GM12878 (cell line): ENCODE measurements around the gene SYT14. TPM values are rescaled to one million over a fixed set of nuclear protein-coding genes. Genes with fewer than 3 reads are reported as not detected.

Experiments
- ATAC-seq: fragments of 200-7000 bp; cut with Tn5 transposase; 3 replicates; pipeline ENCODE4 v1.9.1; 2020; ENCODE audit warnings: mild to moderate bottlenecking, moderate library complexity
- BruUV-seq: library from RNA; stranded (reverse); fragments of 400-500 nt; replicated peaks from 2 replicates; lab custom pipeline; 2021; lab: Mats Ljungman, UMichigan
- CTCF ChIA-PET: fragments of 300-600 bp; sonication (Branson Sonifier 250); formaldehyde crosslinking; extraction: SDS; loops from one replicate; lab custom pipeline; 2021; ENCODE audit warnings: inconsistent platforms; lab: Yijun Ruan, JAX
- POLR2A ChIA-PET: fragments of 350-600 bp; formaldehyde crosslinking; extraction: SDS; loops from one replicate; lab custom pipeline; 2021; ENCODE audit warnings: inconsistent platforms; lab: Charles Lee
- RAD21 ChIA-PET: fragments of 300-600 bp; sonication (Branson Sonifier 250); formaldehyde crosslinking; loops from one replicate; lab custom pipeline; 2023; ENCODE audit warnings: antibody characterized with exemption; ENCODE audit not compliant: unreplicated experiment; lab: Charles Lee
- SMC1A ChIA-PET: fragments of 300-600 bp; sonication (Branson Sonifier 250); formaldehyde crosslinking; loops from one replicate; lab custom pipeline; 2023; ENCODE audit not compliant: unreplicated experiment, uncharacterized antibody; lab: Charles Lee
- DNase-seq: peaks from one replicate; pipeline ENCODE4 v3.0.0-alpha.2; 2011; ENCODE audit warnings: low read depth, low spot score
- FAIRE-seq: peaks from 3 replicates; lab custom pipeline; 2011; peaks lifted over from hg19 to GRCh38; lab: Jason Lieb, UNC
- H2AFZ ChIP-seq: 2 replicates; pipeline ENCODE4 v1.6.0; 2011; ENCODE audit warnings: low read depth, low read length, control low read depth; ENCODE audit not compliant: control insufficient read depth
- H3K27ac ChIP-seq: 2 replicates; pipeline ENCODE4 v1.5.1; 2011; ENCODE audit warnings: control low read depth; ENCODE audit not compliant: control insufficient read depth, insufficient read depth
- H3K27me3 ChIP-seq, 2 experiments: replicated peaks in 1 of 2; 2 replicates each; pipeline versions ENCODE4 v1.6.0 to v1.6.1; 2011; ENCODE audit warnings: low read length in 1 of 2; ENCODE audit not compliant: control insufficient read depth in 2 of 2, insufficient read depth in 2 of 2
- H3K36me3 ChIP-seq, 2 experiments: 2 replicates each; pipeline ENCODE4 v1.5.1; 2011; ENCODE audit warnings: low read length in 1 of 2; ENCODE audit not compliant: control insufficient read depth in 2 of 2, insufficient read depth in 2 of 2
- H3K4me1 ChIP-seq: 2 replicates; pipeline ENCODE4 v1.6.1; 2011; ENCODE audit warnings: mild to moderate bottlenecking, low read length, moderate library complexity, mixed read lengths; ENCODE audit not compliant: control insufficient read depth, insufficient read depth
- H3K4me2 ChIP-seq: 2 replicates; pipeline ENCODE4 v1.6.0; 2011; ENCODE audit warnings: control low read depth; ENCODE audit not compliant: control insufficient read depth, insufficient read depth
- H3K4me3 ChIP-seq: fragments of 200-600 bp; sonication (generic); 2 replicates; pipeline ENCODE4 v1.5.1; 2016
- H3K79me2 ChIP-seq: 2 replicates; pipeline ENCODE4 v1.6.0; 2011; ENCODE audit warnings: low read length; ENCODE audit not compliant: control insufficient read depth, insufficient read depth
- H3K9ac ChIP-seq: 2 replicates; pipeline ENCODE4 v1.8.0; 2011; ENCODE audit warnings: low read length, control low read depth, mixed read lengths; ENCODE audit not compliant: control insufficient read depth, insufficient read depth
- H3K9me3 ChIP-seq: replicated peaks from 3 replicates; pipeline ENCODE4 v1.5.1; 2011; ENCODE audit warnings: mild to moderate bottlenecking, low read length; ENCODE audit not compliant: control insufficient read depth, insufficient read depth
- H4K20me1 ChIP-seq: 2 replicates; pipeline ENCODE4 v1.6.0; 2011; ENCODE audit not compliant: control insufficient read depth, insufficient read depth
- E4F1 ChIP-seq: fragments of 450-650 bp; IDR thresholded peaks from 2 replicates; pipeline ENCODE4 v1.6.1; 2018; ENCODE audit warnings: borderline replicate concordance, mild to moderate bottlenecking; ENCODE audit not compliant: partially characterized antibody
- HDAC6 ChIP-seq: fragments of 200-600 bp; sonication (generic); IDR thresholded peaks from one replicate; pipeline ENCODE4 v1.8.0; 2017; ENCODE audit warnings: antibody characterized with exemption; ENCODE audit not compliant: unreplicated experiment
- IRF3 ChIP-seq: fragments of 450-650 bp; IDR thresholded peaks from 2 replicates; pipeline ENCODE4 v1.6.1; 2014; ENCODE audit warnings: mild to moderate bottlenecking
- MEF2A ChIP-seq: IDR thresholded peaks from 2 replicates; pipeline ENCODE4 v1.6.1; 2011; ENCODE audit warnings: low read depth, mild to moderate bottlenecking, low read length, moderate library complexity; ENCODE audit not compliant: insufficient read depth
- NRF1 ChIP-seq: conservative IDR thresholded peaks from 2 replicates; pipeline ENCODE4 v1.6.1; 2011; ENCODE audit warnings: mild to moderate bottlenecking, low read depth, low read length, improper control_type of control experiment
- POLR2AphosphoS5 ChIP-seq: IDR thresholded peaks from 2 replicates; pipeline ENCODE4 v1.6.1; 2011; ENCODE audit warnings: mild to moderate bottlenecking, low read length, inconsistent platforms
- TAF1 ChIP-seq: IDR thresholded peaks from 2 replicates; pipeline ENCODE4 v1.6.1; 2011; ENCODE audit warnings: mild to moderate bottlenecking, low read depth, low read length, borderline replicate concordance
- ZNF24 ChIP-seq: fragments of 450-650 bp; IDR thresholded peaks from 2 replicates; pipeline ENCODE4 v1.6.1; 2017; ENCODE audit warnings: antibody characterized with exemption, mild to moderate bottlenecking
- ZNF274 ChIP-seq: IDR thresholded peaks from one replicate; pipeline ENCODE4 v1.8.0; 2011; ENCODE audit not compliant: insufficient read length, insufficient read depth
- ZZZ3 ChIP-seq: IDR thresholded peaks from 2 replicates; pipeline ENCODE4 v1.6.1; 2011; ENCODE audit warnings: low read depth; ENCODE audit not compliant: control insufficient read depth, insufficient read length
- WGBS: methylation state at CpG from one replicate; pipeline ENCODE4 v1.1.6; 2016; ENCODE audit warnings: low lambda C conversion rate; ENCODE audit not compliant: insufficient replicate concordance, insufficient coverage; ENCODE audit errors: missing lambda C conversion rate; 5-methylcytosine and 5-hydroxymethylcytosine counted together
- in situ Hi-C: fragments of 300-500 bp; cut with MboI; formaldehyde crosslinking; loops from 9 replicates; pipeline ENCODE4 v1.14.3; 2018; ENCODE audit warnings: mixed read lengths
- intact Hi-C: fragments of 100-400 bp; cut with micrococcal nuclease; formaldehyde crosslinking; loops from one replicate; pipeline ENCODE4 v1.14.2; 2022; ENCODE audit not compliant: unreplicated experiment
- polyA plus RNA-seq, 11 experiments: library from polyadenylated mRNA; depleted of rRNA in 4 of 11; unstranded in 6 of 11; stranded (reverse) in 5 of 11; fragments of >200 nt; fragmentation: Nextera tagmentation in 4 of 11; fragmentation: Illumina TruSeq in 1 of 11; extraction: Ambion mirVana in 4 of 11; extraction: Trizol in 1 of 11; gene quantifications; 1 replicate in 1 of 11; 2 replicates in 10 of 11; pipeline versions ENCODE4 v1.2.1 to v1.2.3, GENCODE V29; 2011 to 2016; ENCODE audit warnings: inconsistent platforms in 2 of 11, missing spikeins in 2 of 11, low read depth in 1 of 11
- total RNA-seq, 4 experiments: library from RNA; depleted of rRNA in 3 of 4; stranded (reverse); fragments of >200 nt in 3 of 4; fragmentation: Illumina TruSeq in 1 of 4; extraction: Trizol in 1 of 4; gene quantifications; 2 replicates each; pipeline versions ENCODE4 v1.2.1 to v1.2.3, GENCODE V29; 2013 to 2021

The SYT14 gene
- total and polyA plus RNA-seq, 10 of the 15 experiments (the other 5 are each of a cell fraction or from before 2014, with no cell fraction given) = under 0.01 TPM; not detected in 9

- FAIRE-seq (no peak), ATAC-seq (no peak), DNase-seq (no peak)
- in situ Hi-C loops = no loop called here
- WGBS = 43% methylated on average over 6 of the region's 6 CpGs
- Histone ChIP-seq H4K20me1 (no peaks in the 10 kb centered on the region; the same call in 1 of the 2 replicates), H2AFZ (no peak overlapping the region), H3K4me3 (no peak overlapping the region), H3K27me3 (no peaks in the 10 kb centered on the region), H3K27ac (no peak overlapping the region), H3K4me2 (no peak overlapping the region), H3K36me3 (no peaks in the 10 kb centered on the region), H3K4me1 (no peaks in the 10 kb centered on the region), H3K79me2 (no peaks in the 10 kb centered on the region)
- ChIA-PET CTCF (no interaction called here), RAD21 (interaction anchor here (0.7 kb wide), 1 partner anchor 93 kb away, joined by 4 read pairs; no protein-coding TSS in a partner anchor), POLR2A (no interaction called here)
- intact Hi-C loops = no loop called here
- TF ChIP-seq ZNF24 (no peak), NRF1 (no peak), MEF2A (no peak), E4F1 (no peak), POLR2AphosphoS5 (no peak), HDAC6 (no peak), ZNF274 (no peak), IRF3 (no peak), ZZZ3 (no peak), TAF1 (no peak)
- TF ChIP-seq, all 136 proteins: peak for 0
- SMC1A ChIA-PET = no interaction called here
- no peak overlapping the region for H3K9ac ChIP-seq
- no TSS peak for BruUV-seq
- H3K9me3 ChIP-seq = no peaks in the 10 kb centered on the region
These were observed 44.3 kb upstream of the SYT14 start for GRCh38 chr1:209893751-209894150.
